Adipose tissue (tissue), 3 donors: ENCODE data around the gene LTBR. TPM values are rescaled to one million over a fixed set of nuclear protein-coding genes. Genes with fewer than 3 reads are reported as not detected.

Source experiments
- H3K27ac ChIP-seq: one replicate; pipeline ENCODE4 v1.5.1; 2013; ENCODE audit warnings: low read depth, low read length
- WGBS, 3 donors: extraction: QIAGEN DNeasy Blood & Tissue Kit; methylation state at CpG; one replicate each; pipeline ENCODE4 v1.1.7; 2013; 5-methylcytosine and 5-hydroxymethylcytosine counted together
- polyA plus RNA-seq, 3 donors: library from polyadenylated mRNA; stranded (reverse); fragments of 200-250 nt; gene quantifications; one replicate each; pipeline ENCODE4 v1.2.3, GENCODE V29; 2013
- donor health status: healthy with polysubstance abuse.
- donor health status: Bipolar disorder and iron deficiency.
- donor health status: healthy.

LTBR gene
- polyA plus RNA-seq, 3 donors, result 53.4 to 132 (median 60.0) TPM

- WGBS, 3 donors, result 47 to 49% (median 48%) methylated on average over 10 of the region's 10 CpGs
- peak overlapping the region; percentile 6 for H3K27ac ChIP-seq
Measured at GRCh38 chr12:6376870-6377666, 6.9 kb upstream of the LTBR start.

- WGBS, 3 donors, result 35 to 65% (median 54%) methylated on average over 4 of the region's 4 CpGs
- H3K27ac ChIP-seq, result no peak overlapping the region
Measured at GRCh38 chr12:6377667-6377994, 6.3 kb upstream of the LTBR start.

GRCh38 chr12:6378709-6379472, 5.1 kb upstream of the LTBR start:
- H3K27ac ChIP-seq, result no peak overlapping the region
- WGBS, 3 donors, result 69 to 81% (median 72%) methylated on average over 13 of the region's 13 CpGs

- no peak overlapping the region for H3K27ac ChIP-seq
- 85 to 88% (median 87%) methylated on average over 13 to 14 of the region's 14 CpGs for WGBS, 3 donors
Measured at GRCh38 chr12:6380141-6381121, 3.5 kb upstream of the LTBR start.

- 84 to 93% (median 92%) methylated on average over 7 of the region's 7 CpGs for WGBS, 3 donors
- H3K27ac ChIP-seq, result no peak overlapping the region
Measured at GRCh38 chr12:6382371-6382770, 1.6 kb upstream of the LTBR start.

- peak overlapping the region; percentile 99 for H3K27ac ChIP-seq
- 78 to 85% (median 82%) methylated on average over 6 of the region's 6 CpGs for WGBS, 3 donors
Measured at GRCh38 chr12:6382982-6383381, 980 bp upstream of the LTBR start.

- 35 to 51% (median 38%) methylated on average over 35 to 36 of the region's 36 CpGs for WGBS, 3 donors
Measured at GRCh38 chr12:6384499-6385436, 806 bp downstream of the LTBR start.

GRCh38 chr12:6386038-6386437, 2.1 kb downstream of the LTBR start:
- 77 to 85% (median 83%) methylated on average over 11 of the region's 11 CpGs for WGBS, 3 donors
- no peak overlapping the region for H3K27ac ChIP-seq

More at GRCh38 chr12:6384499-6385436, 806 bp downstream of the LTBR start:
- H3K27ac ChIP-seq, result peak overlapping the region; percentile 99

- WGBS, 3 donors, result 38 to 73% (median 62%) methylated on average over 1 of the region's 1 CpG
Measured at GRCh38 chr12:6386491-6386890, 2.5 kb downstream of the LTBR start.

GRCh38 chr12:6387541-6387940, 3.6 kb downstream of the LTBR start:
- WGBS, 3 donors, result 86 to 95% (median 91%) methylated on average over 7 of the region's 7 CpGs
- H3K27ac ChIP-seq, result no peak overlapping the region

More at GRCh38 chr12:6386491-6386890, 2.5 kb downstream of the LTBR start:
- H3K27ac ChIP-seq, result no peak overlapping the region

GRCh38 chr12:6390084-6390799, 6.3 kb downstream of the LTBR start:
- WGBS, 3 donors, result 75 to 91% (median 82%) methylated on average over 15 of the region's 15 CpGs
- H3K27ac ChIP-seq, result no peak overlapping the region

- WGBS, 3 donors, result 89 to 91% (median 90%) methylated on average over 10 to 17 of the region's 17 CpGs
- no peak overlapping the region for H3K27ac ChIP-seq
Measured at GRCh38 chr12:6391013-6391412, 7.1 kb downstream of the LTBR start.

GRCh38 chr12:6392504-6392903, 8.5 kb downstream of the LTBR start:
- H3K27ac ChIP-seq, result no peak overlapping the region
- 13 to 35% (median 29%) methylated on average over 6 of the region's 6 CpGs for WGBS, 3 donors

- WGBS, 3 donors, result 89 to 95% (median 91%) methylated on average over 7 of the region's 7 CpGs
- H3K27ac ChIP-seq, result no peak overlapping the region
Measured at GRCh38 chr12:6393109-6393508, 9.1 kb downstream of the LTBR start.

- no peak overlapping the region for H3K27ac ChIP-seq
- WGBS, 3 donors, result 71 to 78% (median 76%) methylated on average over 8 of the region's 8 CpGs
Measured at GRCh38 chr12:6394398-6394797, 10.4 kb downstream of the LTBR start.

GRCh38 chr12:6396031-6396430, 12.1 kb downstream of the LTBR start:
- no peak overlapping the region for H3K27ac ChIP-seq
- WGBS, 3 donors, result 86 to 94% (median 93%) methylated on average over 2 of the region's 2 CpGs
